ENCODE data around the gene CCNY. TPM values are rescaled to one million over a fixed set of nuclear protein-coding genes. Genes with fewer than 3 reads are reported as not detected.

CCNY gene
- total and polyA plus RNA-seq, 9 donors: 28.3 to 87.0 (median 60.9) TPM

DNA sequence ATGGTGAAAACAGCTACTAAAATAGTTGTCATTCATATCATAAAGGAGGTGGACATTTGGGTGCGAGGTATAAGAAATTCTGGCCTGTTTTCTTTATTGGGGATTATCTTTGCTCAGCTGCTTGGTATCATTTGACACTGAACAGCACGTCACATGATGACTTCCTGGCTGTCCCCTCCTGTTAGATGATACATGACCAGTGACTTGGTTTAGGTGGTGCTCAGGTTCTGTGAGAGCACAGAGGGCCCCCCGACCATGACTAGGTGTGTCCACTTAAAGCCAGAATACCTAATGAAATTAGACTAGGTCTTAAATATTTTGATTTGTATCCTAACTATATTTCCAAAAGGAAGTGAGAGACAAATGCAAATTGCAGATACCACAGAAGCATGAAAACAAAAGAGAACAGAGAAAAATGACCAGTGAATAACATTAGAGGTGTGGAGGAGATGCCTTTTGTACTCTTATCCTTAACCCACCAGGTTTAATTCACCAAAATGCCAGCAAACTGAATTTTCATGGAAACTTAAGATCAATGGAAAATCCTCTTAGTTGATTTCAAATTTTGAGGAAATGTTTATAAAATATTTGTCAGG, 218.2 kb downstream of the CCNY start:
- H3K27ac ChIP-seq: no peak overlapping the region
- WGBS, 3 donors: 90 to 93% (median 93%) methylated on average over 3 of the region's 3 CpGs
- intact Hi-C loops (cut with DNase I): no loop called here
- no peak for TF ChIP-seq POLR2A (IDR thresholded peaks at IDR 0.05)
- TF ChIP-seq EP300 (IDR thresholded peaks at IDR 0.05): no peak
- TF ChIP-seq, protein P1, sequence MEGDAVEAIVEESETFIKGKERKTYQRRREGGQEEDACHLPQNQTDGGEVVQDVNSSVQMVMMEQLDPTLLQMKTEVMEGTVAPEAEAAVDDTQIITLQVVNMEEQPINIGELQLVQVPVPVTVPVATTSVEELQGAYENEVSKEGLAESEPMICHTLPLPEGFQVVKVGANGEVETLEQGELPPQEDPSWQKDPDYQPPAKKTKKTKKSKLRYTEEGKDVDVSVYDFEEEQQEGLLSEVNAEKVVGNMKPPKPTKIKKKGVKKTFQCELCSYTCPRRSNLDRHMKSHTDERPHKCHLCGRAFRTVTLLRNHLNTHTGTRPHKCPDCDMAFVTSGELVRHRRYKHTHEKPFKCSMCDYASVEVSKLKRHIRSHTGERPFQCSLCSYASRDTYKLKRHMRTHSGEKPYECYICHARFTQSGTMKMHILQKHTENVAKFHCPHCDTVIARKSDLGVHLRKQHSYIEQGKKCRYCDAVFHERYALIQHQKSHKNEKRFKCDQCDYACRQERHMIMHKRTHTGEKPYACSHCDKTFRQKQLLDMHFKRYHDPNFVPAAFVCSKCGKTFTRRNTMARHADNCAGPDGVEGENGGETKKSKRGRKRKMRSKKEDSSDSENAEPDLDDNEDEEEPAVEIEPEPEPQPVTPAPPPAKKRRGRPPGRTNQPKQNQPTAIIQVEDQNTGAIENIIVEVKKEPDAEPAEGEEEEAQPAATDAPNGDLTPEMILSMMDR (IDR thresholded peaks at IDR 0.05): no peak
- no peaks in the 10 kb centered on the region for H3K9me3 ChIP-seq
- H3K36me3 ChIP-seq: no peaks in the 10 kb centered on the region
- H3K4me1 ChIP-seq (ENCODE audit: insufficient read depth): no peaks in the 10 kb centered on the region
- no peak for DNase-seq
- no peaks in the 10 kb centered on the region for H3K27me3 ChIP-seq
- H3K4me3 ChIP-seq: no peak overlapping the region

DNA sequence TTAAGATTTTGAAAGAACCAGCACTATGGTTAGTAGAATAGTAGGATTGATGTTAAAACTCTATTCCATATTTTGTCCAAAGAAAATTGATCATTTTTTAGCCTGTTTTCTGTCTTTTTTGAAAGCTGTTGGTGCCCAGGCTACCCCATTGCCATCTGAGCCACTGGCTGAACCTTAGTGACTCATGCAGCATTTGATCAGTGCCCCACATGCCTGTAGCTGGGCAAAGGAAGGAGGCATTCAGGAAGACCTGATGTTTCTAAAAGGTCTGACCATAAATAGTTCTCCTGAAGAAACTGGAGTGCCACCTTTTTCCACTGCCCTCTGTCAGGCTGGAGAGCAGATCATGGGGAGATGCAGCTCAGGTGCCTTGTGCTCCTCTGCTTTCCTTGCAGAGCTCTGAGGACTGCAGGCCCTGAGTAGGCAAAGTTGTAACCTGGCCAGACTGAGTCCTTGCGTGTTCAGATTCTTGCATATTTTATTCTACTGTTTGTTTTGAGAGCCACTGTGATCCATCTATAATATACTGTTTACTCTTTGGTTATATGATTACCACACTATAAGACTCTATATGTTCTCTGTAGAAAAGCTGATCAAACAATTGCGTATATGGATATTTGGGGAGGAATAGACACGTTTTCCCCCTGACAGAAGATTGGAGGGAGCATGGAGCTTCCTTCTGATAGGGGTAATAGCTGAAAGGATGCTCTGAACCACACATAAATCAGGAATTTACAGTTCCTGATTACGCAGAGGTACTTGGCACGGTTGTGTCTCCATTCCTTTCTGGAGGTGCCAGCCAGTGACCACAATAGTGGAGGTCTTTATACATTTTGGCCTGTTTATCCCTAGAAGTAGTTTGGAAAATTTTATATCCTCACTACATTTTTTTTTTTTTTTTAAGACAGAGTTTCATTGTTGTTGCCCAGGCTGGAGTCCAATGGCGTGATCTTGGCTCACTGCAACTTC, 219.9 kb downstream of the CCNY start:
- 95 to 96% (median 96%) methylated on average over 6 of the region's 6 CpGs for WGBS, 3 donors
- Histone ChIP-seq H3K9me3 (no peaks in the 10 kb centered on the region), H3K27ac (no peak overlapping the region), H3K4me1 (ENCODE audit: insufficient read depth) (no peaks in the 10 kb centered on the region), H3K27me3 (no peaks in the 10 kb centered on the region), H3K4me3 (no peak overlapping the region), H3K36me3 (no peaks in the 10 kb centered on the region)
- no peak for TF ChIP-seq EP300 (IDR thresholded peaks at IDR 0.05)
- TF ChIP-seq POLR2A (IDR thresholded peaks at IDR 0.05): no peak
- TF ChIP-seq, protein P1 (IDR thresholded peaks at IDR 0.05): no peak
- no peak for DNase-seq
- intact Hi-C loops (cut with DNase I): no loop called here

DNA sequence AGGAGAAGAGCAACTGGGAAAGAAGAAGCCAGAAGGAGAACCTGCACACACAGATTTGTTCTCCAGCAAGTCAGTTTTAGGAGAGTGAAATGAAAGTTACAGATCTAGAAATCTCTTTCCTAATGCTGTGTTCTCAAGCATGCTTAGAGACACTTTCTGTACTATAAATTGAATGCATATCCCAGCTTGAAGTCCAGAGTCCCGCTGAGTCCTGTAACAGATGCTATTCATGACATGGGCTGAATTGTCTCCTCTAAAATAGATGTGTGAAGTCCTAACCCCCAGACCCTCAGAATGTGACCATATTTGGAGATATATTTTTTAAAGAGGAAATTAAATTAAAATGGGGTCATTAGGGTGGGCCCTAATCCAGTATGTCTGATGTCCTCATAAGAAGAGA, 222.0 kb downstream of the CCNY start:
- no peak overlapping the region for H3K27ac ChIP-seq
- no peak overlapping the region for H3K4me3 ChIP-seq
- H3K4me1 ChIP-seq (ENCODE audit: insufficient read depth): no peaks in the 10 kb centered on the region
- DNase-seq: no peak
- H3K36me3 ChIP-seq: no peaks in the 10 kb centered on the region
- no peaks in the 10 kb centered on the region for H3K27me3 ChIP-seq
- WGBS, 3 donors: 100% methylated on average over 1 of the region's 1 CpG
- intact Hi-C loops (cut with DNase I): no loop called here
- TF ChIP-seq, protein P1 (IDR thresholded peaks at IDR 0.05): no peak
- TF ChIP-seq EP300 (IDR thresholded peaks at IDR 0.05) (no peak), POLR2A (IDR thresholded peaks at IDR 0.05) (no peak)
- no peaks in the 10 kb centered on the region for H3K9me3 ChIP-seq

DNA sequence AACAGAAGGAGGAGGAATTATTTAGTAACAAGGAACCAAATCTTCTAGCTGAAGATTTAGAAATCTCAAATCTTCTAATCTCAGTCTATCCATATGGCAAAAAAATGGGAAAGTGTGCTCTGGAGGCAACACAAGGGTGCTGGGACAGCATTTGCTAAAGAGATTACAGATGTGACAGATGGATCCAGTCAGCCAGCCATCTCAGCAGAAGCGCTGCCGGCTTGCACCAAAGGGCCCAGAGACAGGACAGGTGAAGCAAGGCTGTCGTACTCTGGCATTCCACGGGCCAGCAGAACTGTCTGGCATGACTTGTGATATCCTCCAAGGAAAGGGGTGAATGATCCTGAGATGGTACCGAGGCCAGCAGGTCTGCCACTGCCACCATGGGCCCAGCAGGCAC, 223.1 kb downstream of the CCNY start:
- Histone ChIP-seq H3K27ac (no peak overlapping the region), H3K27me3 (no peaks in the 10 kb centered on the region), H3K4me3 (no peak overlapping the region), H3K36me3 (no peaks in the 10 kb centered on the region), H3K4me1 (ENCODE audit: insufficient read depth) (no peaks in the 10 kb centered on the region), H3K9me3 (no peaks in the 10 kb centered on the region)
- intact Hi-C loops (cut with DNase I): no loop called here
- no peak for DNase-seq
- WGBS, 3 donors: 96 to 98% (median 97%) methylated on average over 5 of the region's 5 CpGs
- TF ChIP-seq EP300 (IDR thresholded peaks at IDR 0.05): no peak
- no peak for TF ChIP-seq POLR2A (IDR thresholded peaks at IDR 0.05)
